ENCODE measurements around the gene C19orf47.

DNA sequence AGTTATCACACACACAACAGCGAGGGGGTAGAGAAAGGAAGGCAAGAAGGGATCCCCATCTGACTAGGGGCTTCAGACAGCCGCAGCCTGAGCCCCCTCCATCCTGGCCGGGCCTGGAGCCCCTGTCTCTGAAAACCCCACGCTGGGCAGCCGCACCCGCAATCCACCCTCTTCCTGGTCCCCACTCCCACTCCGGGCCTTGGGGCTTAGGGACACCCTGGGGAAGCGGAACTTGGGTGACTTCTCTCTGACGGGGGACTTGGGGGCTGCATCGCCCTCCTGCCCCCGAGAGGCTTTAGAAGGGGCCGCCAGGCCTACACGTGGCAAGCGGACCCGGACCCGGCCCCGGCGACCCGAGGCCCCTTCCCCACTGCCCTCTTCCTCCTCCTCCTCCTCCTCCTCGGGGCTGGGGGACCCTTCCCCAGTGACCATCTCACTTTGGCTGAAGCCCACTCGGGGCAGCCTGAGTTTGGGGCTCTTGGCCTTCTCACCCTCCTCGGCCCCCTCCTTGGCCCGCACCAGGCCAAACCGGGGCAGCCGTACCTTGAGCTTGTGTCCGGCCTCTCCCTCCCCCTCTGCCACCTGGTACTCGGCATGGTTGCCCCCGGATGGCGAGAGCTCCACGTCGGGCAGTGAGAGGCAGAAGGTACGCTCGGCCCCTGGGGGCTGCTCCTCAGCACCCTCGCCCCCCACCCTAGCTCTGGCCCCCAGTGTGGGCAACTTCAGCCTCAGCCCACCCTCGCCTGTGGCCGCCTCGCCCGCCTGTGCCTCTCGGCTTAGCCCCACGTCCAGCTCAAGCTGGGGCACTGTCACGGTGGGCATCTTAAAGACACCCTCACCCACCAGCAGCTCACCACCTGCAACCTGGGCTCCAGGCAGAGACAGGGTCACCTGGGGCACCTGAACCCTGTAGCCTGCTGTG, 46.0 kb upstream of the C19orf47 start:
- no peak for TF ChIP-seq CTCF (IDR thresholded peaks at IDR 0.05; ENCODE audit: low read length)
- no peak for TF ChIP-seq EZH2phosphoT487 (IDR thresholded peaks at IDR 0.05; ENCODE audit: low read length)
- TF ChIP-seq EZH2 (optimal IDR thresholded peaks at IDR 0.05; ENCODE audit: low read depth, low read length), result no peak
